Renal pelvis (tissue), 4 donors: ENCODE results near the gene SYNPO2. TPM values are rescaled to one million over a fixed set of nuclear protein-coding genes. Genes with fewer than 3 reads are reported as not detected.
"Not testable (repeated sequence)": the region's sequence is repeated elsewhere in the genome, so short reads cannot be mapped to it uniquely, and the experiment has no call there.

Experiments
- DNase-seq: peaks from one replicate; pipeline ENCODE4 v3.0.0-alpha.2; 2013
- polyA plus RNA-seq, 3 donors: library from polyadenylated mRNA; unstranded; fragments of 120-200 nt; gene quantifications; one replicate each; pipeline ENCODE4 v1.2.1, GENCODE V29; 2013; ENCODE audit not compliant: insufficient read length in 3 of 3

Gene SYNPO2
- polyA plus RNA-seq, 3 donors, result 12.9 to 15.5 (median 13.7) TPM

- DNase-seq, result no peak
Measured at GRCh38 chr4:118972167-118972566, 83.5 kb downstream of the SYNPO2 start.

- DNase-seq, result no peak
Measured at GRCh38 chr4:118973295-118973694, 84.6 kb downstream of the SYNPO2 start.

- no peak for DNase-seq
Measured at GRCh38 chr4:118974758-118975157, 86.1 kb downstream of the SYNPO2 start.

- DNase-seq, result no peak
Measured at GRCh38 chr4:118975449-118976192, 87.0 kb downstream of the SYNPO2 start.

- DNase-seq, result not testable (repeated sequence)
Measured at GRCh38 chr4:118976193-118976560, 87.5 kb downstream of the SYNPO2 start.

- not testable (repeated sequence) for DNase-seq
Measured at GRCh38 chr4:118977100-118977499, 88.4 kb downstream of the SYNPO2 start.

DNA sequence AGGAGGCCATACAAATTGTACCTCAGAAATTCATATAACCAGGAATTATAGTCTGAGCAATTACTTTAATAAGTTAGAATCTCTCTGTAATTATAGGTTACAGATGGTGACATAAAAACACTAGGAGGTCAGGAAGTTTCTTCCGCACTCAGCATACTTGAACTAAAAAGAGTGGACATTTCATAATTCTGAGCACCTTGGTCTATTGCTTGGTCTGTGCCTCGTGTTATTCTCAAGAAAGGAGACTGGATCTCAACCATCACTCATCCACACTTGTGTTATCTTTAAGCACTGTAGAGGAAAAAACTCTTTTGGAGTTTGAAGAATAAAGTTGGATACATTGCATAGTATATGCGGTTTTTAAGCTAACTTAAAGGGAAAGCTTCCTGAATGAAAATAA is 91.1 kb downstream of the SYNPO2 start:
- DNase-seq, result no peak

GRCh38 chr4:118981171-118981838 is 92.7 kb downstream of the SYNPO2 start:
- no peak for DNase-seq

- peak; percentile 64 for DNase-seq
Measured at GRCh38 chr4:118981839-118982381, 93.3 kb downstream of the SYNPO2 start.

DNA sequence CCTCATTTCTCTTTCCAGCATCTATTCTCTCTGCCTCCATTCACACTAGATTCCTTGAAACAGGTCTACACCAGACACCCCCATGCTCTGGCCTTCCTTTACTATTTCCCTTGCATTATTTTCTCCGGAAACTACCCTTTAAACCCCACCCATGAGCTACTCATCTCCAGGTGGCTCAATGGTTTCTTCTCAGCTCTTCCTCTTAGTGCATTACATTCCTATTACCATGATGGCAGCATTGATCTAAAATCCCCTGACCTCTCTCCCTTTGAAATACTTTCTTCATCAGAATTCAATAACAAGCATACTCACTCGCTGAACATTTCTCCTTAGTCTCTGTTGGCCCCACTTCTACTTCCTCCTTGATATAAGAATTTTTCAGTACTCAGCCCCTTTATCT is 94.6 kb downstream of the SYNPO2 start:
- DNase-seq, result no peak

- no peak for DNase-seq
Measured at GRCh38 chr4:118983831-118984230, 95.2 kb downstream of the SYNPO2 start.

DNA sequence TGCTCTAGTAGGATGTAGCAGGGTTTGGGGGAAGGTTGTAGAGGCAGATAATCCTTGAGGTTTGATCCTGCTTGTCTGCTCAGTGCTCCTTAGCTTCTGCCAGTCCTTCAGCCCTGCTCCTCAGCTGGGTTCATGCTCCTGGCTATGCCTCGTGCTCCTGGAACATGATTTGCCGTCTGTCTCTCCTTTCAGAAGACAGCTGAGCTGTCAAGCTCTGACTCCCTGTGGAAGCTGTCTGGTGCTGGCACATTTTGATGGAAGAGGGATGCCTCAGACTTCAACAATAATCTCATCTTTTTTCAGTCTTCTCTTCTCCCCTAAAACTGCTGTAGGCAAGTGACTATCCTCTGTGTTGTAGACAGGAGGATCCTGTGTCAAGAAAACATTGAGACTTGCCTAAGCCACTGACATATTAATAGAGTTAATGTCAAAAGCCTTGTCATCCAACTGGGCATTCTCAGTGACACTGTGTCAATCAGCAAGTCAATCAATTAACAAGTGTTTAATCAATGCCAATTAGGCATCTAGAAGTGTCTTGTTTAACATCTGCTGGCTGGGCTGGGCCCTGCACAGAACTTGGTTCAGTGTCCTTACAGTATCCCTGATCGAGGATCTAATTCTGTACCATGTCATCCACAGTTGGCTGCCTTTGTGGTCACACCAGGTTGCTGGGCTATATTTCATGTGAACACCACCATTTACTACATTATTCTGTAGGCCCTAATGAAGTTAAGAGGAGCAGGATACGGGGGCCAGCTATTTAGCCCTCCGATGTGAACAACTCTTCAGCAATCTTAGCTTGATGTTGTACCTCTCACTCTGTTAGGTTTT is 96.7 kb downstream of the SYNPO2 start:
- no peak for DNase-seq

GRCh38 chr4:118987959-118988634 is 99.4 kb downstream of the SYNPO2 start:
- no peak for DNase-seq

- no peak for DNase-seq
Measured at GRCh38 chr4:118988635-118988972, 100.0 kb downstream of the SYNPO2 start.

DNA sequence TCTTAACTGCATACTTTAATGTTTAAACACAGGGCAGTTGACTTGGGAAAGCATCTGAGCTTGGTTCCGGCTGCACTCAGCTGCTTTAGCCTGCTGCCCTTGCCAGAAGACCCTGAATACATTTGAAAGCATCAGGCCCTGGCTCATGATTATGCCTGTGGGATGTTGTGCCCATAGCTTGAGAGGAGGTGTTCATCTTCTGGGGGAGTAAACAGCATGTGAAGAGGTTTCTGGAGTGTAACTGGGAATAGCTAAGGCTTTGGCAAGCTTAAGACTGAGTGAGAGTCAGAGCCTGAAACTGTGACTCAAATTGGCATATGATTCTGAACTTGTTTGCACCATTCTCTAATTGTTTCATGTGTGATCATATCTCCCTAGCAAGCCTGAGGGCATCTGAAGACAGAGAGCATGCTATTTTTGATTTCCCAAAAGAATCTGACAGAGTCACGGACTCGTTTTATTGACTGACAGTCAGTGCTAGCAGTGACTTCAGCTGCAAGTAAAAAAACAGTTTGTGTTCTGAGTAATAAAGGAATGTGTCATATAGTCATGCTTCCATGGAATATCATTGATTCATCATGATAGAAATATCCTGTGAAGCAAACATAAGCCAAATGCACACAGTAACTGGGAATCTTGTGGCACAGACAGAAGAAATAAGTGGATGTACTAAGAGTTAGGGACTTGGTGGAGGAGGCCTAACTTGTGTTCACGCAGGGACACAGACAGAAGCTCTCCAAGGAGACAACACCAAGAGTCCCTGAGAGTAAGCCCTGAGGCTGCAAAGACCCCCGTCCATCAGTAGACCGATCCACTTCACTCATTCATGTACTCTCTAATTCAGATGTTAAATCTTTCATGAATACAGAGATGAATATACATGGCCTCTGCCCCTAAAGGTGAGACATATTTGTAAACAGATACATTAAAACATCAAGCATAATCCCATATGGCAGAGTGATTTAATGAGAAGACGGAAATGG is 100.7 kb downstream of the SYNPO2 start:
- no peak for DNase-seq

GRCh38 chr4:118991686-118992085 is 103.0 kb downstream of the SYNPO2 start:
- no peak for DNase-seq

- no peak for DNase-seq
Measured at GRCh38 chr4:118992149-118992548, 103.5 kb downstream of the SYNPO2 start.

GRCh38 chr4:118993333-118993732 is 104.7 kb downstream of the SYNPO2 start:
- DNase-seq, result no peak

DNA sequence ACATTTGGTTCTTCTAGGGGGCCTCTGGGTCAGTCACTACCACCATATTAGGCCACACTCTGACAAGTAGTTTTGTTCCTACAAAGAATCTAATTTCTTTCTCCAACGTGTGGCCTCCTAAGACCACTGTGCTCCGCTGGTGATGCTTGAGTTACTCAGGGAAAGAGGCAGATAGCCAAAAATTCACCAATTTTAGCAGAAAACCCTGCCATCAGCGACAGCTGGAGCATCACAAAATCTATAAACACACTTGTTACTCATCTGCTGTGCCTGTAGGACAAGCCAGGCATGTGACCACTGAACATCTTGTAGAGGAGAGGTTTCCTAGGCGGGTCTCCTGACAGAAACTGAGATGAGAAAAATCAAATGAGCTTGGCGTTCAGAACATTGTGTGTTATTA is 105.4 kb downstream of the SYNPO2 start:
- no peak for DNase-seq

GRCh38 chr4:118995693-118996391 is 107.2 kb downstream of the SYNPO2 start:
- no peak for DNase-seq
